HepG2 (cell line): ENCODE results near the gene ESRRG. TPM values are rescaled to one million over a fixed set of nuclear protein-coding genes. Genes with fewer than 3 reads are reported as not detected.

Experiments
- ATAC-seq: fragments of 200-7000 bp; cut with Tn5 transposase; 3 replicates; pipeline ENCODE4 v1.9.1; 2020; ENCODE audit warnings: mild to moderate bottlenecking, moderate library complexity
- BruUV-seq: library from RNA; stranded (reverse); fragments of 400-500 nt; replicated peaks from 2 replicates; lab custom pipeline; 2021; lab: Mats Ljungman, UMichigan
- CTCF ChIA-PET: fragments of 300-600 bp; formaldehyde crosslinking; extraction: SDS; loops from one replicate; lab custom pipeline; 2021; ENCODE audit warnings: low total read pairs, inconsistent platforms, low intra/inter-chr PET ratio; lab: Yijun Ruan, JAX
- POLR2A ChIA-PET: fragments of 350-600 bp; sonication (Branson Sonifier 250); formaldehyde crosslinking; loops from one replicate; lab custom pipeline; 2020; ENCODE audit warnings: antibody characterized with exemption, inconsistent platforms; lab: Yijun Ruan, JAX
- DNase-seq: peaks from one replicate; pipeline ENCODE4 v3.0.0-alpha.2; 2015; ENCODE audit warnings: low spot score
- FAIRE-seq: peaks from 3 replicates; lab custom pipeline; 2011; peaks lifted over from hg19 to GRCh38; lab: Jason Lieb, UNC
- H2AFZ ChIP-seq: one replicate; pipeline ENCODE4 v1.6.1; 2011; ENCODE audit warnings: low read length, inconsistent platforms
- H3K27ac ChIP-seq: fragments of 300-600 bp; 3 replicates; pipeline ENCODE4 v1.8.0; 2011; ENCODE audit warnings: mixed run types, mild to moderate bottlenecking, mixed read lengths, low read length, inconsistent platforms; ENCODE audit not compliant: insufficient read depth; ENCODE audit errors: extremely low read length
- H3K27me3 ChIP-seq, 2 experiments: fragments of 200-600 bp in 1 of 2; 2 replicates in 1 of 2; 3 replicates in 1 of 2; pipeline versions ENCODE4 v1.6.0 to v1.8.0; 2011; ENCODE audit warnings: low read length in 2 of 2, mild to moderate bottlenecking in 2 of 2, moderate library complexity in 2 of 2, inconsistent platforms in 1 of 2; ENCODE audit not compliant: insufficient read depth in 2 of 2, control insufficient read depth in 1 of 2
- H3K36me3 ChIP-seq, 2 experiments: fragments of 200-600 bp in 1 of 2; replicated peaks in 1 of 2; 2 replicates in 1 of 2; 3 replicates in 1 of 2; pipeline versions ENCODE4 v1.5.1 to v1.8.0; 2011; ENCODE audit warnings: low read length in 2 of 2, inconsistent platforms in 1 of 2; ENCODE audit not compliant: insufficient read depth in 2 of 2, control insufficient read depth in 1 of 2
- H3K4me1 ChIP-seq: 2 replicates; pipeline ENCODE4 v1.5.1; 2012; ENCODE audit warnings: low read length, inconsistent platforms; ENCODE audit not compliant: insufficient read depth
- H3K4me2 ChIP-seq: 2 replicates; pipeline ENCODE4 v1.6.0; 2011; ENCODE audit warnings: low read depth, low read length, inconsistent platforms
- H3K4me3 ChIP-seq, 3 experiments: fragments of 200-600 bp in 1 of 3; sonication (generic), shearing (Covaris generic) in 1 of 3; replicated peaks in 1 of 3; 2 replicates each; pipeline ENCODE4 v1.5.1; 2011 to 2016; ENCODE audit warnings: low read length in 3 of 3, inconsistent platforms in 2 of 3, low read depth in 2 of 3, mild to moderate bottlenecking in 2 of 3, control low read depth in 1 of 3, mixed read lengths in 1 of 3; ENCODE audit not compliant: insufficient read depth in 1 of 3
- H3K79me2 ChIP-seq: one replicate; pipeline ENCODE4 v1.6.1; 2011; ENCODE audit warnings: low read length, inconsistent platforms; ENCODE audit not compliant: insufficient read depth
- H3K9ac ChIP-seq: 2 replicates; pipeline ENCODE4 v1.6.0; 2011; ENCODE audit warnings: mild to moderate bottlenecking, low read depth, low read length, inconsistent platforms; ENCODE audit not compliant: insufficient read depth
- H3K9me3 ChIP-seq: 2 replicates; pipeline ENCODE4 v1.5.1; 2012; ENCODE audit warnings: mild to moderate bottlenecking, low read length
- H4K20me1 ChIP-seq: 2 replicates; pipeline ENCODE4 v1.6.0; 2011; ENCODE audit warnings: inconsistent platforms, mild to moderate bottlenecking, low read length, moderate library complexity; ENCODE audit not compliant: insufficient read depth
- ELF4 ChIP-seq: sonication (generic); formaldehyde crosslinking; IDR thresholded peaks from 2 replicates; pipeline ENCODE4 v1.5.0; 2020; ENCODE audit warnings: missing genetic modification reagents, mild to moderate bottlenecking, moderate library complexity, borderline replicate concordance
- GABPB1 ChIP-seq: IDR thresholded peaks from 2 replicates; pipeline ENCODE4 v1.6.1; 2016; ENCODE audit warnings: mild to moderate bottlenecking, missing genetic modification reagents, moderate library complexity, missing compliant biosample characterization
- KMT2B ChIP-seq: IDR thresholded peaks from 2 replicates; pipeline ENCODE4 v1.6.1; 2016; ENCODE audit warnings: missing genetic modification reagents, missing compliant biosample characterization
- NFYC ChIP-seq: IDR thresholded peaks from 2 replicates; pipeline ENCODE4 v1.6.1; 2016; ENCODE audit warnings: missing genetic modification reagents, missing compliant biosample characterization
- PCBP2 ChIP-seq: fragments of 200-400 bp; formaldehyde crosslinking; optimal IDR thresholded peaks from 2 replicates; pipeline ENCODE3; 2018; ENCODE audit warnings: low read length, low read depth; ENCODE audit not compliant: poor library complexity, severe bottlenecking
- RFX5 ChIP-seq: IDR thresholded peaks from 2 replicates; pipeline ENCODE4 v1.6.1; 2011; ENCODE audit warnings: low read depth, low read length, improper control_type of control experiment
- RXRA ChIP-seq: sonication (generic); formaldehyde crosslinking; IDR thresholded peaks from 2 replicates; pipeline ENCODE4 v1.5.1; 2020; ENCODE audit warnings: missing genetic modification reagents
- SPEN ChIP-seq: sonication (generic); formaldehyde crosslinking; IDR thresholded peaks from 2 replicates; pipeline ENCODE4 v1.5.1; 2020; ENCODE audit warnings: low read depth, mild to moderate bottlenecking, missing genetic modification reagents
- TMF1 ChIP-seq: sonication (generic); formaldehyde crosslinking; IDR thresholded peaks from 2 replicates; pipeline ENCODE4 v1.8.1; 2022; ENCODE audit warnings: low read depth, missing genetic modification reagents
- U2AF2 ChIP-seq: fragments of 200-400 bp; formaldehyde crosslinking; IDR thresholded peaks from 2 replicates; pipeline ENCODE4 v1.6.1; 2017; ENCODE audit warnings: low read depth, mild to moderate bottlenecking, low read length
- ZBTB20 ChIP-seq: sonication (generic); formaldehyde crosslinking; IDR thresholded peaks from 2 replicates; pipeline ENCODE4 v1.8.1; 2023; ENCODE audit warnings: missing genetic modification reagents, low read depth, mild to moderate bottlenecking, borderline replicate concordance
- ZFP62 ChIP-seq: sonication (generic); formaldehyde crosslinking; IDR thresholded peaks from 2 replicates; pipeline ENCODE4 v1.4.0; 2020; ENCODE audit warnings: missing genetic modification reagents
- ZKSCAN5 ChIP-seq: sonication (generic); formaldehyde crosslinking; IDR thresholded peaks from 2 replicates; pipeline ENCODE4 v1.5.1; 2020; ENCODE audit warnings: mild to moderate bottlenecking, missing genetic modification reagents
- ZNF552 ChIP-seq: sonication (generic); formaldehyde crosslinking; IDR thresholded peaks from 2 replicates; pipeline ENCODE4 v1.9.0; 2022; ENCODE audit warnings: missing genetic modification reagents, mild to moderate bottlenecking, borderline replicate concordance
- ZNF775 ChIP-seq: sonication (generic); formaldehyde crosslinking; IDR thresholded peaks from 2 replicates; pipeline ENCODE4 v1.4.0; 2020; ENCODE audit warnings: missing genetic modification reagents, mild to moderate bottlenecking, moderate library complexity, borderline replicate concordance
- ZNF792 ChIP-seq: IDR thresholded peaks from 2 replicates; pipeline ENCODE4 v1.6.1; 2016
- WGBS: methylation state at CpG from one replicate; pipeline ENCODE4 v1.1.6; 2017; ENCODE audit warnings: low lambda C conversion rate; 5-methylcytosine and 5-hydroxymethylcytosine counted together
- in situ Hi-C: cut with HindIII; loops from 2 replicates; pipeline ENCODE4 v1.10.0; 2017; ENCODE audit warnings: low pct_unique_long_range_greater_than_20kb; ENCODE audit not compliant: extremely low pct_ligation_motif_present
- intact Hi-C: fragments of 100-400 bp; cut with micrococcal nuclease; formaldehyde crosslinking; loops from one replicate; pipeline ENCODE4 v1.10.0; 2022; ENCODE audit not compliant: unreplicated experiment
- polyA plus RNA-seq, 8 experiments: library from polyadenylated mRNA; depleted of rRNA in 3 of 8; stranded (reverse) in 7 of 8; unstranded in 1 of 8; fragments of >200 nt; fragmentation: Illumina TruSeq in 4 of 8; extraction: Trizol in 4 of 8; gene quantifications; 2 replicates each; pipeline versions ENCODE4 v1.2.1 to v1.2.3, GENCODE V29; 2011 to 2016; ENCODE audit warnings: low read depth in 4 of 8, missing spikeins in 1 of 8, mixed read lengths in 1 of 8; ENCODE audit not compliant: insufficient read depth in 1 of 8
- total RNA-seq, 5 experiments: library from RNA; depleted of rRNA; stranded (reverse); fragments of >200 nt; fragmentation: Illumina TruSeq; extraction: Trizol; gene quantifications; 2 replicates each; pipeline ENCODE4 v1.2.3, GENCODE V29; 2016; ENCODE audit warnings: low read depth in 1 of 5
- TF ChIP-seq, protein P1 (sequence below): sonication (generic); formaldehyde crosslinking; IDR thresholded peaks from 2 replicates; pipeline ENCODE4 v1.5.1; 2020; ENCODE audit warnings: missing genetic modification reagents, mild to moderate bottlenecking, borderline replicate concordance
- TF ChIP-seq, protein P2 (sequence below): sonication (generic); formaldehyde crosslinking; IDR thresholded peaks from 2 replicates; pipeline ENCODE4 v1.4.0; 2020; ENCODE audit warnings: mild to moderate bottlenecking, missing genetic modification reagents

The ESRRG gene
- total and polyA plus RNA-seq, 2 of the 13 experiments (the other 11 are each of a cell fraction or from before 2014, with no cell fraction given) = not detected

DNA sequence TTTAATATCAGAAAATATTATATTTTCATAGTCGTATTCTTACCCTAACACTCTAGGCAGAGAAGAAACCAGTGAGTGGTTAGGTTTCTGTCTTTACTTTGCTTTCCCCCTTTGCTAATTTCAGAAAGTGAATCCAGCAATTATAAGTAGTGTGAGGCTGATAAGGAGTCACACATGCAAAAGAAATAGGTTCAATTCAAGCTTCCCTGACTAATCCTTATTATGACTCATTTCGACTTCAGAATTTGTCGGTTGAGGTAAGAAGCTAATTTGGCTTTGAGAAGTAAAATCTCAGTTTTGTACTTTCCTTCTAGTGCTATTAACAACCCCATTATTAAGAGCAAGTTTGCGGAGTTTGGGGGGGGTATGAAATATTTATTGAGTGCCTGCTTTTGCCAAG lies 22.4 kb downstream of the ESRRG start:
- no TSS peak for BruUV-seq
- no peaks in the 10 kb centered on the region for H4K20me1 ChIP-seq
- H3K9me3 ChIP-seq = no peaks in the 10 kb centered on the region
- no peaks in the 10 kb centered on the region for H3K79me2 ChIP-seq
- H3K9ac ChIP-seq = no peak overlapping the region
- ATAC-seq (no peak), FAIRE-seq (no peak), DNase-seq (no peak)
- in situ Hi-C loops = no loop called here
- no peak overlapping the region for H3K4me3 ChIP-seq
- POLR2A ChIA-PET = no interaction called here
- no peak overlapping the region for H3K4me2 ChIP-seq
- CTCF ChIA-PET = no interaction called here
- no peaks in the 10 kb centered on the region; a peak in 1 of 5 replicates for H3K27me3 ChIP-seq
- 11% methylated on average over 4 of the region's 4 CpGs for WGBS
- no peaks in the 10 kb centered on the region for H3K36me3 ChIP-seq
- no peak overlapping the region for H3K27ac ChIP-seq
- no peaks in the 10 kb centered on the region for H3K4me1 ChIP-seq
- no peak overlapping the region for H2AFZ ChIP-seq
- intact Hi-C loops = no loop called here
- TF ChIP-seq RFX5 (no peak), ZFP62 (no peak), ZNF552 (no peak), ZBTB20 (CRISPR knock-in tag) (no peak), GABPB1 (CRISPR knock-in tag) (no peak), ZNF775 (CRISPR knock-in tag) (no peak), RXRA (no peak), PCBP2 (no peak), ZNF792 (CRISPR knock-in tag) (no peak), TMF1 (no peak), ZKSCAN5 (CRISPR knock-in tag) (no peak), SPEN (no peak), KMT2B (no peak), NFYC (CRISPR knock-in tag) (no peak), U2AF2 (no peak), ELF4 (CRISPR knock-in tag) (no peak)
- TF ChIP-seq, protein P1, sequence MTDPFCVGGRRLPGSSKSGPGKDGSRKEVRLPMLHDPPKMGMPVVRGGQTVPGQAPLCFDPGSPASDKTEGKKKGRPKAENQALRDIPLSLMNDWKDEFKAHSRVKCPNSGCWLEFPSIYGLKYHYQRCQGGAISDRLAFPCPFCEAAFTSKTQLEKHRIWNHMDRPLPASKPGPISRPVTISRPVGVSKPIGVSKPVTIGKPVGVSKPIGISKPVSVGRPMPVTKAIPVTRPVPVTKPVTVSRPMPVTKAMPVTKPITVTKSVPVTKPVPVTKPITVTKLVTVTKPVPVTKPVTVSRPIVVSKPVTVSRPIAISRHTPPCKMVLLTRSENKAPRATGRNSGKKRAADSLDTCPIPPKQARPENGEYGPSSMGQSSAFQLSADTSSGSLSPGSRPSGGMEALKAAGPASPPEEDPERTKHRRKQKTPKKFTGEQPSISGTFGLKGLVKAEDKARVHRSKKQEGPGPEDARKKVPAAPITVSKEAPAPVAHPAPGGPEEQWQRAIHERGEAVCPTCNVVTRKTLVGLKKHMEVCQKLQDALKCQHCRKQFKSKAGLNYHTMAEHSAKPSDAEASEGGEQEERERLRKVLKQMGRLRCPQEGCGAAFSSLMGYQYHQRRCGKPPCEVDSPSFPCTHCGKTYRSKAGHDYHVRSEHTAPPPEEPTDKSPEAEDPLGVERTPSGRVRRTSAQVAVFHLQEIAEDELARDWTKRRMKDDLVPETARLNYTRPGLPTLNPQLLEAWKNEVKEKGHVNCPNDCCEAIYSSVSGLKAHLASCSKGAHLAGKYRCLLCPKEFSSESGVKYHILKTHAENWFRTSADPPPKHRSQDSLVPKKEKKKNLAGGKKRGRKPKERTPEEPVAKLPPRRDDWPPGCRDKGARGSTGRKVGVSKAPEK (CRISPR knock-in tag) = no peak
- TF ChIP-seq, protein P2, sequence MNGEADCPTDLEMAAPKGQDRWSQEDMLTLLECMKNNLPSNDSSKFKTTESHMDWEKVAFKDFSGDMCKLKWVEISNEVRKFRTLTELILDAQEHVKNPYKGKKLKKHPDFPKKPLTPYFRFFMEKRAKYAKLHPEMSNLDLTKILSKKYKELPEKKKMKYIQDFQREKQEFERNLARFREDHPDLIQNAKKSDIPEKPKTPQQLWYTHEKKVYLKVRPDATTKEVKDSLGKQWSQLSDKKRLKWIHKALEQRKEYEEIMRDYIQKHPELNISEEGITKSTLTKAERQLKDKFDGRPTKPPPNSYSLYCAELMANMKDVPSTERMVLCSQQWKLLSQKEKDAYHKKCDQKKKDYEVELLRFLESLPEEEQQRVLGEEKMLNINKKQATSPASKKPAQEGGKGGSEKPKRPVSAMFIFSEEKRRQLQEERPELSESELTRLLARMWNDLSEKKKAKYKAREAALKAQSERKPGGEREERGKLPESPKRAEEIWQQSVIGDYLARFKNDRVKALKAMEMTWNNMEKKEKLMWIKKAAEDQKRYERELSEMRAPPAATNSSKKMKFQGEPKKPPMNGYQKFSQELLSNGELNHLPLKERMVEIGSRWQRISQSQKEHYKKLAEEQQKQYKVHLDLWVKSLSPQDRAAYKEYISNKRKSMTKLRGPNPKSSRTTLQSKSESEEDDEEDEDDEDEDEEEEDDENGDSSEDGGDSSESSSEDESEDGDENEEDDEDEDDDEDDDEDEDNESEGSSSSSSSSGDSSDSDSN (CRISPR knock-in tag) = no peak
